K562 (cell line): ENCODE measurements around the gene RASAL3. TPM values are rescaled to one million over a fixed set of nuclear protein-coding genes. Genes with fewer than 3 reads are reported as not detected.

Experiments used
- ATAC-seq: fragments of 200-7000 bp; cut with Tn5 transposase; 3 replicates; pipeline ENCODE4 v1.9.1; 2020; ENCODE audit warnings: moderate library complexity
- BruUV-seq: library from RNA; stranded (reverse); fragments of 400-500 nt; replicated peaks from 2 replicates; lab custom pipeline; 2021; lab: Mats Ljungman, UMichigan
- CTCF ChIA-PET: fragments of 300-600 bp; formaldehyde crosslinking; extraction: SDS; loops from one replicate; lab custom pipeline; 2021; ENCODE audit warnings: low intra/inter-chr PET ratio; lab: Yijun Ruan, JAX
- POLR2A ChIA-PET: fragments of 300-600, 350-650 bp; sonication (Branson Sonifier 250); formaldehyde crosslinking; extraction: SDS; loops from one replicate; lab custom pipeline; 2021; ENCODE audit warnings: antibody characterized with exemption, inconsistent platforms; lab: Yijun Ruan, JAX
- DNase-seq, 4 experiments: peaks; one replicate each; pipeline versions ENCODE4 v3.0.0 to v3.0.0-alpha.2; 2011 to 2018; ENCODE audit warnings: low spot score in 3 of 4, mixed read lengths in 3 of 4; ENCODE audit errors: extremely low read depth in 1 of 4
- FAIRE-seq: peaks from 2 replicates; lab custom pipeline; 2011; peaks lifted over from hg19 to GRCh38; lab: Jason Lieb, UNC
- H2AFZ ChIP-seq: 2 replicates; pipeline ENCODE4 v1.6.0; 2011; ENCODE audit warnings: low read depth, low read length, control low read depth, inconsistent platforms
- H3K27ac ChIP-seq: fragments of 200-600 bp; 3 replicates; pipeline ENCODE4 v1.8.0; 2011; ENCODE audit warnings: low read depth, mild to moderate bottlenecking, control low read depth, inconsistent platforms, low read length, moderate library complexity, mixed read lengths; ENCODE audit errors: extremely low read depth
- H3K27me3 ChIP-seq, 2 experiments: fragments of 300-600 bp in 1 of 2; 2 replicates in 1 of 2; 3 replicates in 1 of 2; pipeline versions ENCODE4 v1.6.0 to v1.8.0; 2011; ENCODE audit warnings: inconsistent platforms in 2 of 2, low read length in 2 of 2, mild to moderate bottlenecking in 1 of 2, mixed read lengths in 1 of 2, moderate library complexity in 1 of 2; ENCODE audit not compliant: control insufficient read depth in 2 of 2, insufficient read depth in 2 of 2
- H3K36me3 ChIP-seq: fragments of 300-600 bp; 3 replicates; pipeline ENCODE4 v1.8.0; 2011; ENCODE audit warnings: mild to moderate bottlenecking, low read length, inconsistent platforms; ENCODE audit not compliant: control insufficient read depth, insufficient read depth
- H3K4me1 ChIP-seq, 2 experiments: fragments of 200-600 bp in 1 of 2; replicated peaks in 1 of 2; 2 replicates in 1 of 2; 3 replicates in 1 of 2; pipeline versions ENCODE4 v1.5.1 to v1.8.0; 2011; ENCODE audit warnings: inconsistent platforms in 2 of 2, low read length in 2 of 2, mild to moderate bottlenecking in 1 of 2, mixed read lengths in 1 of 2, moderate library complexity in 1 of 2; ENCODE audit not compliant: control insufficient read depth in 2 of 2, insufficient read depth in 2 of 2
- H3K4me2 ChIP-seq: 2 replicates; pipeline ENCODE4 v1.6.1; 2011; ENCODE audit warnings: low read length, control low read depth, inconsistent platforms, mixed read lengths; ENCODE audit not compliant: insufficient read depth
- H3K4me3 ChIP-seq: fragments of 200-600 bp; sonication (generic), shearing (Covaris generic); 2 replicates; pipeline ENCODE4 v1.5.1; 2016; ENCODE audit warnings: control low read depth, inconsistent platforms
- H3K79me2 ChIP-seq: fragments of 200-600 bp; 3 replicates; pipeline ENCODE4 v1.8.0; 2011; ENCODE audit warnings: low read length, inconsistent platforms; ENCODE audit not compliant: control insufficient read depth, insufficient read depth
- H3K9ac ChIP-seq, 2 experiments: 2 replicates each; pipeline versions ENCODE4 v1.6.0 to v1.6.1; 2011; ENCODE audit warnings: low read depth in 2 of 2, low read length in 2 of 2, control low read depth in 1 of 2, inconsistent platforms in 1 of 2, mild to moderate bottlenecking in 1 of 2, mixed read lengths in 1 of 2; ENCODE audit not compliant: insufficient read depth in 1 of 2
- H3K9me1 ChIP-seq: one replicate; pipeline ENCODE4 v1.6.0; 2011; ENCODE audit warnings: inconsistent platforms, mild to moderate bottlenecking, low read length, moderate library complexity; ENCODE audit not compliant: control insufficient read depth, insufficient read depth
- H3K9me3 ChIP-seq: replicated peaks from 2 replicates; pipeline ENCODE4 v1.5.1; 2011; ENCODE audit warnings: low read depth, low read length, inconsistent platforms; ENCODE audit not compliant: control insufficient read depth, insufficient read depth
- H4K20me1 ChIP-seq: replicated peaks from 2 replicates; pipeline ENCODE4 v1.6.1; 2011; ENCODE audit warnings: low read length, inconsistent platforms, mixed read lengths; ENCODE audit not compliant: control insufficient read depth, insufficient read depth
- MEF2D ChIP-seq: conservative IDR thresholded peaks from 2 replicates; pipeline ENCODE4 v1.6.1; 2016; ENCODE audit warnings: low read depth, missing genetic modification characterization, missing compliant biosample characterization
- NBN ChIP-seq: fragments of 450-650 bp; IDR thresholded peaks from 2 replicates; pipeline ENCODE4 v1.6.1; 2016; ENCODE audit warnings: low read depth, mild to moderate bottlenecking
- TEAD1 ChIP-seq, 2 experiments: fragments of 450-650 bp in 1 of 2; sonication (generic) in 1 of 2; formaldehyde crosslinking; IDR thresholded peaks; 2 replicates each; pipeline versions ENCODE4 v1.4.0 to v1.8.0; 2020 to 2022; ENCODE audit warnings: mild to moderate bottlenecking in 2 of 2, missing genetic modification reagents in 1 of 2
- WGBS: fragments of 100-300 bp; shearing (Covaris generic); methylation state at CpG from one replicate; pipeline ENCODE4 v1.1.6; 2016; ENCODE audit warnings: low coverage, mixed read lengths; ENCODE audit not compliant: insufficient coverage; ENCODE audit errors: missing lambda C conversion rate; 5-methylcytosine and 5-hydroxymethylcytosine counted together
- in situ Hi-C: fragments of 300-500 bp; cut with MboI; formaldehyde crosslinking; loops from 4 replicates; pipeline ENCODE4 v1.15.0; 2018; ENCODE audit warnings: inconsistent platforms, mixed read lengths
- intact Hi-C: fragments of 100-400 bp; cut with micrococcal nuclease; formaldehyde crosslinking; loops from 2 replicates; pipeline ENCODE4 v1.14.2; 2022
- polyA plus RNA-seq, 8 experiments: library from polyadenylated mRNA; depleted of rRNA in 4 of 8; stranded (reverse) in 5 of 8; unstranded in 3 of 8; fragments of >200 nt; fragmentation: Nextera tagmentation in 2 of 8; fragmentation: Illumina TruSeq in 1 of 8; extraction: Ambion mirVana in 2 of 8; extraction: Trizol in 1 of 8; gene quantifications; 2 replicates each; pipeline versions ENCODE4 v1.2.1 to v1.2.3, GENCODE V29; 2011 to 2014; ENCODE audit warnings: inconsistent platforms in 1 of 8, missing spikeins in 1 of 8
- total RNA-seq, 7 experiments: library from RNA; depleted of rRNA in 6 of 7; stranded (reverse); fragments of >200 nt in 6 of 7; fragmentation: Illumina TruSeq in 2 of 7; extraction: Trizol in 2 of 7; gene quantifications; 2 replicates each; pipeline versions ENCODE4 v1.2.1 to v1.2.3, GENCODE V29; 2011 to 2021; ENCODE audit warnings: low replicate concordance in 1 of 7

RASAL3 gene
- total and polyA plus RNA-seq, 9 of the 15 experiments (the other 6 are each of a cell fraction or from before 2014, with no cell fraction given), result 0.07 to 0.44 TPM; not detected in 7

GRCh38 chr19:15431396-15432017, 32.8 kb downstream of the RASAL3 start:
- H3K27ac ChIP-seq, result peak overlapping the region; percentile 91
- intact Hi-C loops (loop anchor here (2.0 kb wide), 1 partner anchor 13 kb away; the partner anchor contains the start of gene AKAP8L), in situ Hi-C loops (no loop called here)
- peaks cover 44% of the 10 kb centered on the region for H3K79me2 ChIP-seq
- BruUV-seq, result TSS peak; percentile 60
- POLR2A ChIA-PET, result interaction anchor here (0.9 to 4.0 kb wide), 3 partner anchors 12 to 120 kb away, joined by 3 to 54 read pairs (median 4); partner anchors contain the start of genes AKAP8 and AKAP8L
- peak overlapping the region; percentile 96 to 99 for H3K9ac ChIP-seq
- H3K4me2 ChIP-seq, result peak overlapping the region; percentile 76
- 0 out of 4 replicates have a peak, but pooled peaks of 1 of the 2 experiments have one; percentile 48 for TF ChIP-seq TEAD1 (CRISPR knock-in tag; IDR thresholded peaks at IDR 0.05)
- TF ChIP-seq MEF2D (tag), result no peak
- TF ChIP-seq NBN, result no peak
- H4K20me1 ChIP-seq, result no peaks in the 10 kb centered on the region
- no peaks in the 10 kb centered on the region for H3K27me3 ChIP-seq
- H3K36me3 ChIP-seq, result peaks cover 46% of the 10 kb centered on the region; the same call in 2 of the 3 replicates
- FAIRE-seq, result no peak
- H3K4me1 ChIP-seq, result peaks cover 13 to 50% of the 10 kb centered on the region in 2 experiments
- no peaks in the 10 kb centered on the region for H3K9me3 ChIP-seq
- 16% methylated on average over 7 of the region's 7 CpGs for WGBS
- H2AFZ ChIP-seq, result 0 out of 2 replicates have a peak overlapping the region, but pooled peaks have one; percentile 51
- DNase-seq, result peak in 1 of 4 experiments; percentile 16
- H3K4me3 ChIP-seq, result peak overlapping the region; percentile 99
- peak; percentile 14 for ATAC-seq
- peaks cover 5% of the 10 kb centered on the region for H3K9me1 ChIP-seq
- CTCF ChIA-PET, result no interaction called here
